ENCODE measurements around the gene CREB3L4. TPM values are rescaled to one million over a fixed set of nuclear protein-coding genes. Genes with fewer than 3 reads are reported as not detected.

The CREB3L4 gene
- total and polyA plus RNA-seq, 2 of the 4 experiments (the other 2 are of a cell fraction) = 6.5 to 9.8 TPM

- Histone ChIP-seq H3K27ac (ENCODE audit: insufficient read depth, low read length) (no peak overlapping the region), H2AK5ac (ENCODE audit: low read depth, low read length) (no peak overlapping the region), H2AFZ (replicated peaks; ENCODE audit: low read length, poor library complexity) (no peak overlapping the region), H2BK20ac (ENCODE audit: low read depth, low read length) (no peak overlapping the region), H3K9me3 (ENCODE audit: control insufficient read depth, insufficient read depth, low read length) (no peaks in the 10 kb centered on the region), H3K9me1 (ENCODE audit: insufficient read depth, low read length) (peaks cover 6% of the 10 kb centered on the region), H3K27me3 (ENCODE audit: control insufficient read depth, insufficient read depth, low read length) (no peaks in the 10 kb centered on the region), H3K23ac (ENCODE audit: low read depth, low read length) (no peak overlapping the region), H2BK5ac (ENCODE audit: low read depth, low read length, poor library complexity, severe bottlenecking) (no peak overlapping the region), H4K20me1 (ENCODE audit: insufficient read depth, low read length) (peaks cover 15% of the 10 kb centered on the region; the same call in 1 of the 2 replicates), H3K18ac (ENCODE audit: low read depth, low read length) (no peak overlapping the region), H4K5ac (ENCODE audit: low read depth, low read length) (no peak overlapping the region), H3K9ac (ENCODE audit: low read depth, low read length) (no peak overlapping the region), H3K4me2 (ENCODE audit: low read depth, low read length) (no peak overlapping the region), H2BK15ac (ENCODE audit: low read depth, low read length) (no peak overlapping the region), H4K91ac (ENCODE audit: insufficient read depth, low read depth, low read length) (no peak overlapping the region), H2AK9ac (replicated peaks; ENCODE audit: low read depth, low read length, poor library complexity) (no peak overlapping the region), H3K4me1 (ENCODE audit: control insufficient read depth, insufficient read depth, low read length) (peaks cover 10% of the 10 kb centered on the region), H3K36me3 (ENCODE audit: control insufficient read depth, insufficient read depth, low read length) (peaks cover 9% of the 10 kb centered on the region; the same call in 1 of the 2 replicates), H3K56ac (ENCODE audit: extremely low read depth, insufficient read depth, low read length) (no peak overlapping the region), H3K4ac (ENCODE audit: low read depth, low read length) (no peak overlapping the region), H3K79me1 (ENCODE audit: low read depth in 1 of 2, low read length in 2 of 2) (peaks cover 0 to 26% of the 10 kb centered on the region in 2 experiments; a peak in 2 of 4 replicates), H4K8ac (ENCODE audit: low read depth in 2 of 2, low read length in 2 of 2) (no peak overlapping the region), H3K14ac (replicated peaks; ENCODE audit: low read depth, low read length) (no peak overlapping the region), H3K4me3 (ENCODE audit: insufficient read depth, low read depth, low read length) (no peak overlapping the region), H2BK120ac (ENCODE audit: low read depth, low read length) (no peak overlapping the region)
- no peak for TF ChIP-seq CHD1 (IDR thresholded peaks at IDR 0.05; ENCODE audit: low read depth, low read length)
- no CpG with 5 or more reads among the region's 4 CpGs for WGBS, 2 experiments (ENCODE audit: extremely low coverage in 2 of 2, insufficient read length in 1 of 2)
- BruUV-seq (replicated peaks) = no TSS peak
- CTCF ChIA-PET = no interaction called here
- no peak for DNase-seq
- ATAC-seq (ENCODE audit: low read depth) = no peak
- intact Hi-C loops (cut with micrococcal nuclease) = loop anchor here (10.0 kb wide), 1 partner anchor 132 kb away; no protein-coding TSS in a partner anchor
- dilution Hi-C loops (cut with HindIII; ENCODE audit: low sequenced_read_pairs, unreplicated experiment) = no loop called here
- in situ Hi-C loops (cut with MboI; ENCODE audit: low sequenced_read_pairs) = no loop called here
- POLR2A ChIA-PET (ENCODE audit: unreplicated experiment) = no interaction called here
Observed at GRCh38 chr1:153926405-153926804, 41.3 kb upstream of the CREB3L4 start.
